HG03457 (cell line): ENCODE data around the gene CPT2.

Experiments used
- ATAC-seq: cut with Tn5 transposase; IDR thresholded peaks from one replicate; pipeline ENCODE4 v1.9.1; 2021; ENCODE audit warnings: moderate number of reproducible peaks; ENCODE audit not compliant: unreplicated experiment

Gene CPT2

GRCh38 chr1:53214376-53214940, 17.8 kb downstream of the CPT2 start:
- no peak for ATAC-seq

DNA sequence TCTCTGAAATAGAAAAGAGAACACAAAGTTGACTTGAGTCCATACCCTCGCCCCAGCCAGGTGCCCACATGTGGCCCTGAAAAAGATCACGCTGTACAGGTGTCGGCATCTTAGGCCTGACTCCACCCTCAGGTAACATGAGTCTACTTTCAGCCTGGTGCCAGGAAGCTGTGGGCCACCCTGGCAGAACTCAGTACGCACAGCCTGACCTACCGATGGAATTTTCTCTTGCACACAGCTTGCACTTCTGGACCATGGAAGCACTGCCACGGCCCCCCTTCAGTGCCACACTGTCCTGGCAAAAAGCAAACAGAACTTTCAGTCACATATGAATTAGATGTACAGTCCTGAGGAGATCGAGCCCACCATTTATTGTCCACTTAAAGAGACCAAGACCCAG, 21.6 kb downstream of the CPT2 start:
- ATAC-seq, result no peak

DNA sequence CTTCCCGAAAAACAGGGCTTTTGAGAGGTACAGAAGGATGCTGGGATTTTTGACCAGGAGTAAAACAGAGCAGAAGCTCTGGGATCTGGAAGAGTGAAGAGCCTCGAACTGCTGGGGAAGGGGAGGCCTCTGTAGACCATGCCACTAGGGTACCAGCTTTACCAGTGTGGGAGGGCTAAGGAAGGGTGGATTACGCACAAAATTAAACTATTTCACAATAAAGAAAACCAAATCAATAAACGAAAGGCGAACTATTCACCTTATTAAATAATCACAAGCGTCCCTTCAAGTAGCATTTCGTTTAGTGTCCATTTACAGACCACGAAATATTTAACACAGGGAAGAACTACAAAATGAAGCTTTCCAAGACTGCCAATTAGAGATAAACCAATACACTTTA, 23.1 kb downstream of the CPT2 start:
- no peak for ATAC-seq

GRCh38 chr1:53220171-53220961, 23.7 kb downstream of the CPT2 start, which contains the start of gene CZIB:
TSS of gene CZIB (minus strand) at chr1:53220634. CDS start at chr1:53220575, 59 bp downstream.
- peak; percentile 91 for ATAC-seq

DNA sequence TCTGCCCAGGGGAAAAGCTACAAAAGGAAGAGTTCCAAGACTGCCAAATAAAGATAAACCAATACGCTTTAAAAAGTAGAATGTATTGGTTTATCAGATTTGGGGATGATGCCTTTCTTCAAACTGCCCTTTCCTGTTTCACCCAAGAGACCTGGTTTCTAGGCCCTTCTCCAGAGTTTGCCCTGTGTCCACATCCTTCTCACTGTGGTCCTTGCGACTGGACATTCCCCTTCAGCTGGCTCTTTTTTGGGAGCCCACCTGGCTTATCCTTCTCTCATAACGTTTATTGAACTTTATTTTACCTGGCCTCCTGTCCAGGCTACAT, 24.3 kb downstream of the CPT2 start:
- ATAC-seq, result no peak

DNA sequence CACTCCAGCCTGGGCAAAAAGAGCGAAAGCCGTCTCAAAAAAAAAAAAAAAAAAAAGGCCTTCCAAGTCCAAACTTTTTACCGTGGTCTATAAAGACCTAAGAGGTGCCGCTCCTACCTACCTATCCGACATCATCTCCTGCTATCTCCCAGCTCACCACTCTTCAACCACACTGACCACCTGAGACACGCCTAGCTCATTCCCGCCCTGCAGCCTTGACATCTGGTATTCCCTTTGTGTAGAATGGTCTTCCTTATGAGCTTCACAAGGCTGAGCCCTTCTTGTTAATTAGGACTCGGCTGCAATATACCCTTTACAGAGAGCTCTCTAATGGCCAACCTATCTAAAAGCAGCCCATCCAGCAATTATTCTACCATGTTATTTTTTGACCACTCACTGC, 41.0 kb downstream of the CPT2 start:
- ATAC-seq, result no peak

- ATAC-seq, result peak; percentile 75
These were observed 41.9 kb downstream of the CPT2 start, which contains the start of gene MAGOH for GRCh38 chr1:53238197-53239155. TSS of gene MAGOH (minus strand) at chr1:53238518. CDS start at chr1:53238448, 70 bp downstream.

DNA sequence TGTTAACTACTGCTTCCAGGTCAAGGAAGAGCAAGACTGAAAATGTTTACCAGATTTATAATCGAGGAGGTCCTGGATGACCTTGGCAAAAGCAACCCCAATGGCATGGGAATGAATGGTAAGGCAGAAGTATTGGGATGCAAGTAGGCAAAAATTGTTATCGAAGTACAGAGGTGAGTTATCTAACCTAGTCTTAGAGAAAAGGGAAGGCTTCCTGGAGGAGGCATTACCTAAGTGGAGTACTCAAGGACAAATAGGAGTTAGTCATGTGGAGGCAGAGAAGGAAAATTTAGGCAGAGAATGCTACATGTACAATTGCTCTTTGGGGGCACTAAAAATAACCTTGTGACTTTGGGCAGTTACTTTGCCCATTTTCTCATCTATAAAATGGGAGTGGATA, 45.2 kb downstream of the CPT2 start:
- ATAC-seq, result no peak

GRCh38 chr1:53242381-53242780, 45.8 kb downstream of the CPT2 start:
- ATAC-seq, result no peak

GRCh38 chr1:53244141-53244540, 47.5 kb downstream of the CPT2 start:
- no peak for ATAC-seq

DNA sequence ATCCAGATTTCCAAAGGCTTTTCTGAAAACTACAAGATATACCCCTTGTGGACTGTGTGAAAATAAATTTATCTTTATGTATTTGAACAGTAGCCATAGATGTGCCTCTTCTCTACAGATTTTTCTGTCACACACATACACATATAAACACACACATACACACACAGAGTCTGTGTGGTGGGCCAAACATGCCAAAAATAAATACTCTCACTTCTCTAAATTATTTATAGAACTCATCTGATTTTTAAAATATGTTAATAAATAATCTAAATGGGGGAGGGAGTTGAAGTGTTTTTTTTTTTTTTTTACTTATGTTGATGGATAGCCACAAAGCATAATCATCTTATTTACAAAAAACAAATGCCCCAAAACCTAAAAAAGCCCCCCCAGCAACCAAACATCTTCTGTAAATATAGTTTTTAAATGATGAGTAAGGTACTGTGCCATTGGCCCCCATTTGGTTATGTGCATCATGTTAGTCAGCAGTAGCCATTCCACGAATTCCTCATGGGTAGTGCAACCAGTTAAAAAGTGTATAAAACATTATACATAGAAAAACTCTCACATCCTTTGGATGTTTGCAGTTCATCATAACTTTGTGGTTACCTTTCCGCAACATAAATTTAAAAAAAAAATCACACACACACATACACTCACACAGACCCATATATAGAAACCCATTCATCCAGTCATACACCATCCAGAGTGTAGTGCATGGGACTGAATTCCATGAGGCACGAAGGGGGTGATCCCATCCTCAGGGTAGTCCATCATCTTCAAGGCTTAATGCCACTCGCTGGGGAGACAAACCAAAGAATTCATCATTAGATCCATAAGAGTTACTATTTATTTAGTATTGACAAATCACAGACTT, 49.9 kb downstream of the CPT2 start:
- no peak for ATAC-seq

- no peak for ATAC-seq
These were observed 53.1 kb downstream of the CPT2 start for GRCh38 chr1:53249706-53250105.

- ATAC-seq, result no peak
These were observed 53.7 kb downstream of the CPT2 start for GRCh38 chr1:53250325-53250724.

DNA sequence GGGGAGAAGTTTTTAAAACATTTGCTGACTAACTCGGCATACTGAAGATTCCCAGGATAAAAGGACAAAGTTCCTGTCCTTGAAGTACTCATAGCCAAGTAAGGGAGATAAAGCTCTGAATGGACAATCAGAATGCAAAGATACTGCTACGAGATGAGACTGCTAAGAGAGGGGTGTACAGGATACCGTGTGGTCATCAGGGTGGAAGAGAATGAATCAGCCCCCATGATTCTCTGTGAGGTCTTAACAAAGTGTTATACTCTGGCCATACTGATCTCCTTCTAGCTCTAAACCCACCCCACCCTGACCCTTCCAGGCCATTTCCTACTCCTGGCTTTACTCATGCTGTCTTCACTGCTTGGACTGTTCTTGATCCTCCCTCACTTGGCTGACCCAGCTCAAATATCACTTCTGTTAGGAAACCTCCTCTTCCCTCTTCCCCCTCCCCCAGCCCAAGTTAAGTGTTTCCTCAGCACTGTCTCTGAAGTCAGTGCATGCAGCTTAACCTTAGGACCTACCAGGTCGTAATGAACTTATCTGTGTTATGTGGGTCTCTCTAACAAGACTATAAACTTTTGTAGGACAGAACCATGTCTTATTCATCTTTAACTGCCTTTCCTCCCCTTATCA, 57.5 kb downstream of the CPT2 start:
- no peak for ATAC-seq

DNA sequence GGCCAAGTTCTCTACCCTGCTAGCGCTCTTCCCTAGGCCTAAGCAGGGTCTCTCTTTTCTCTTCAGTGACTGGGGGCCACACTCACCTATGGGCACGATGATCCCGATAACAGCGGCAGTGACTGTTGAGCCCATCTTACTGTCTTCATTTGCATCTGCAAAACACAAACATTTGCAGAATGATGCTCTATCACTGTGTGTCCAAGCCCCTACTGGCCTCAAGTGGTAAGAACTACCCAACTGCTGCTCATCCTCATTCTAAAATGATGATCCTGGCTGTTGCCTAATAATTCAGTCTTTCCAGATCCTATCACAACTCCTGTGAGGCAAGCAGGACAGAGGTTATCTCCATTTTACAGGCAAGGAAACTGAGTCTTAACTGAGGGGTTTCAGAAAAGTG, 58.4 kb downstream of the CPT2 start:
- no peak for ATAC-seq

DNA sequence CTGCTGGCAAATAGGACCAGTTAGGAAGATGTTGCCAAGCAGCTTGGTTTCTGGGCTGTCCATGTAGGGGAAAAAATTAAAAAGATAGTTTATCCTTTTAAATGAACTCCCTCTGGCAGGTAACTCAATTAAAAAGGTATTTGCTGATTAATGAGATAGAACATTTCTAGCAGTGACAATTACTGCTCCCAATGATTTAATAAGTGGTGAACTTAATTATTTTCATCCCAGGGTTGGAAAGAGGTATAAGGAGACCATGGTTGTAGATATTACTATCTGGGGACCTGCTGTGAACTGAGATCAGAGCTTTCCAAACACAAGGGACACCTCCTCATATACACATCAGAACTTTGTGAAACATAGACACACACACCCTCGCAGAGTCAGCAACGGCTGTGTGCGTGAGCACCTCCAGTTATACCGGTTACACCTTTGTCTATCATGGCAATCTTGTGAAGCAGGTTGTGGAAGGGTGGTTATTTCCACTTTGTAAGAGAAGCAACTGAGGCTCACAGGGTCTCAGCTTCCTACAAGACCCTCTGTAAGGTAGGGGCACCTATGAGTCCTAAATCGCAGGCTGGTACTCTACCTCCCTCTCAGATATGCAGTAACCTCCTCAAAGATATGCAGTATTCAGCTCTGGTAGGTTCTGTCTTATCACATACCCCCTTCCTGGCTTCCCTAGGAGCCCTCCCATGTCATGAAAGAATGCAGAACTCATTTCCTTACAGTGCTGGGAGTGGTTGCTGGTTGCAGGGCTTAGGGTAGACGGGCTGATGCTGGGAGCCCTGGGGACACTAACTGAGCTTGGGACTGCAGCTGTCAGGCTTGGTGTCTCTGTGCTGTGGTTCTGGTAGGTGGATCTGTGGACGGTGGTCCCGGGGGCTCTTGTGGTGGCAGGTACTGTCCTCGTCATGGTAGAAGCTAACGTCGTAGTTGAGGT, 60.2 kb downstream of the CPT2 start:
- ATAC-seq, result no peak

DNA sequence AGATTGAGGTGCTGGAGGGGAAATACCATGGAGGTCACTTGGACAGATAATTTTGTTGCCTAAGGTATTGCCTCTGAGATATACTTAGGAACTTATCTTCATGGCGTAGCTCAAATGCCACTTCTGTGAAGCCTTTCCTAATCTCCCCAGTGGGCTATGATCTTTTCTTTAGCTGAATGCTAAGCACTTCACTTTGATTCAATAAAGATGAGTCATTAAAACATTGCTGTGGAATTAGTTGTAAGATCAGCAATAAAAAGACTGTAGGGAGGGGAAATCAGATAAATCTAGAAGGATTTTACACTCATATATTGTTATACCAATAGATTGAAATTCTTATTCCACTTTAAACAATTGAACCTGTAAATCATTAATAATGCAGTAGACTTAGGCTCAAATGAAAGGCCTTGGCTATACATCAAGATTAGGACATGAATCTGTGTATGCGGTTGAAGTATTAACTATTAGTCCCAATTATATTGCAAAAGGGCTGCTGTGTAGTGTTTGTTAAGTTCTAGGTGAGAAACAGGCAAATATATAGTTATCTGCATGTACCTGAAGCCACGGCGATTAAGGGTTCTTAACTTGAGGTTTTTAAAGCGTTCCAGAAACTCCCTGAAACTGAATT, 60.9 kb downstream of the CPT2 start:
- no peak for ATAC-seq

GRCh38 chr1:53258216-53258615, 61.6 kb downstream of the CPT2 start:
- no peak for ATAC-seq

GRCh38 chr1:53259932-53260331, 63.3 kb downstream of the CPT2 start:
- ATAC-seq, result no peak
